Loucy (cell line): ENCODE results near the gene PPP1CB.

Experiments used
- H2AFZ ChIP-seq: fragments of 200-600 bp; sonication (generic); 2 replicates; pipeline ENCODE4 v1.6.0; 2016; ENCODE audit warnings: antibody characterized with exemption, mild to moderate bottlenecking, low read length, moderate library complexity
- H3F3A ChIP-seq: fragments of 200-600 bp; 2 replicates; pipeline ENCODE4 v1.6.0; 2016; ENCODE audit warnings: antibody characterized with exemption, low read depth, mild to moderate bottlenecking
- H3K27me3 ChIP-seq: fragments of 200-600 bp; sonication (generic); 2 replicates; pipeline ENCODE4 v1.6.1; 2014; ENCODE audit warnings: low read length, mild to moderate bottlenecking; ENCODE audit not compliant: insufficient read depth, poor library complexity, severe bottlenecking
- H3K36me3 ChIP-seq: fragments of 200-600 bp; sonication (generic); 2 replicates; pipeline ENCODE4 v1.6.1; 2016; ENCODE audit warnings: low read length; ENCODE audit not compliant: insufficient read depth
- H3K4me1 ChIP-seq: fragments of 200-600 bp; sonication (generic); 2 replicates; pipeline ENCODE4 v1.5.1; 2014; ENCODE audit warnings: low read length, mild to moderate bottlenecking; ENCODE audit not compliant: insufficient read depth, poor library complexity, severe bottlenecking
- H3K4me2 ChIP-seq: fragments of 200-600 bp; sonication (generic); 2 replicates; pipeline ENCODE4 v1.6.0; 2014; ENCODE audit warnings: antibody characterized with exemption, low read length, low read depth, mild to moderate bottlenecking; ENCODE audit not compliant: poor library complexity, severe bottlenecking
- H3K4me3 ChIP-seq: fragments of 200-600 bp; sonication (generic); 2 replicates; pipeline ENCODE4 v1.5.1; 2014; ENCODE audit warnings: low read length, mild to moderate bottlenecking, mixed read lengths; ENCODE audit not compliant: poor library complexity, severe bottlenecking
- H3K79me2 ChIP-seq: fragments of 200-600 bp; sonication (generic); 2 replicates; pipeline ENCODE4 v1.6.1; 2014; ENCODE audit warnings: low read length; ENCODE audit not compliant: insufficient read depth
- H3K9ac ChIP-seq: fragments of 200-600 bp; sonication (generic); 2 replicates; pipeline ENCODE4 v1.6.0; 2014; ENCODE audit warnings: mild to moderate bottlenecking, low read depth, low read length, moderate library complexity; ENCODE audit not compliant: poor library complexity, severe bottlenecking
- H3K9me2 ChIP-seq: fragments of 200-600 bp; sonication (generic); replicated peaks from 2 replicates; pipeline ENCODE4 v1.6.1; 2016; ENCODE audit warnings: low read depth, low read length, mixed read lengths
- H3K9me3 ChIP-seq: fragments of 200-600 bp; sonication (generic); 2 replicates; pipeline ENCODE4 v1.6.1; 2014; ENCODE audit warnings: mild to moderate bottlenecking, antibody characterized with exemption, low read length, low read depth; ENCODE audit not compliant: insufficient read depth
- H4K20me1 ChIP-seq: fragments of 200-600 bp; sonication (generic); 2 replicates; pipeline ENCODE4 v1.6.0; 2014; ENCODE audit warnings: antibody characterized with exemption, low read length, mild to moderate bottlenecking; ENCODE audit not compliant: insufficient read depth, poor library complexity, severe bottlenecking
- CTCF ChIP-seq: fragments of 200-600 bp; sonication (generic); conservative IDR thresholded peaks from 2 replicates; pipeline ENCODE4 v1.5.1; 2014; ENCODE audit warnings: mild to moderate bottlenecking, antibody characterized with exemption, low read length
- EZH2phosphoT487 ChIP-seq: fragments of 200-600 bp; IDR thresholded peaks from 2 replicates; pipeline ENCODE4 v1.6.1; 2018; ENCODE audit warnings: antibody characterized with exemption, mild to moderate bottlenecking, moderate library complexity, borderline replicate concordance

PPP1CB gene

GRCh38 chr2:28835781-28836180, 84.2 kb downstream of the PPP1CB start:
- H2AFZ ChIP-seq, result no peak overlapping the region
- no peaks in the 10 kb centered on the region for H3K27me3 ChIP-seq
- H3K9me3 ChIP-seq, result no peaks in the 10 kb centered on the region
- no peak overlapping the region for H3K4me2 ChIP-seq
- no peak overlapping the region for H3K4me3 ChIP-seq
- TF ChIP-seq EZH2phosphoT487 (no peak), CTCF (no peak)
- H3K9me2 ChIP-seq, result no peaks in the 10 kb centered on the region
- no peaks in the 10 kb centered on the region for H3K36me3 ChIP-seq
- no peak overlapping the region for H3K9ac ChIP-seq
- H3K4me1 ChIP-seq, result no peaks in the 10 kb centered on the region
- no peaks in the 10 kb centered on the region for H3K79me2 ChIP-seq
- H3F3A ChIP-seq, result no peaks in the 10 kb centered on the region
- no peaks in the 10 kb centered on the region for H4K20me1 ChIP-seq

DNA sequence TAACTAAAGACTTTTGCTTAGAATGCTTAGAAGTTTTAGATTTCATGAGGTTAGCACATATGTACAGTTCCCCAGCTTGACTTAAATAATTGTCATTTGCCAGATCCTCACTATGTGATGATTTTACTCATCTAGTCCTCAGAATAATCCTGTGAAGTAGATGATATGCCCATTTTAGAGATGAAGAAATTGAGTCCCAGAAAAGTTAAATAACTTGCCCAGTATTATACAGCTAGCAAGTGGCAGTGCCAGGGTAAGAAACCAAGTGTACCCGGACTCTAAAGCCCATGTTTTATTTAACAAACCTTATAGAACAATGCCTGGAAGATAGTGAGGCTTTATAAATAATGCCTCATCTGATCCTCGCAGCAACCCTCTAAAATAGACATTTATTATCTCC, 87.3 kb downstream of the PPP1CB start:
- H3K4me2 ChIP-seq, result no peak overlapping the region
- H3F3A ChIP-seq, result no peaks in the 10 kb centered on the region
- H2AFZ ChIP-seq, result no peak overlapping the region
- no peaks in the 10 kb centered on the region for H3K4me1 ChIP-seq
- H3K4me3 ChIP-seq, result no peak overlapping the region
- H4K20me1 ChIP-seq, result no peaks in the 10 kb centered on the region
- H3K9me3 ChIP-seq, result no peaks in the 10 kb centered on the region
- H3K79me2 ChIP-seq, result no peaks in the 10 kb centered on the region
- no peaks in the 10 kb centered on the region for H3K36me3 ChIP-seq
- TF ChIP-seq EZH2phosphoT487 (no peak), CTCF (no peak)
- H3K9ac ChIP-seq, result no peak overlapping the region
- no peaks in the 10 kb centered on the region for H3K27me3 ChIP-seq
- no peaks in the 10 kb centered on the region for H3K9me2 ChIP-seq

DNA sequence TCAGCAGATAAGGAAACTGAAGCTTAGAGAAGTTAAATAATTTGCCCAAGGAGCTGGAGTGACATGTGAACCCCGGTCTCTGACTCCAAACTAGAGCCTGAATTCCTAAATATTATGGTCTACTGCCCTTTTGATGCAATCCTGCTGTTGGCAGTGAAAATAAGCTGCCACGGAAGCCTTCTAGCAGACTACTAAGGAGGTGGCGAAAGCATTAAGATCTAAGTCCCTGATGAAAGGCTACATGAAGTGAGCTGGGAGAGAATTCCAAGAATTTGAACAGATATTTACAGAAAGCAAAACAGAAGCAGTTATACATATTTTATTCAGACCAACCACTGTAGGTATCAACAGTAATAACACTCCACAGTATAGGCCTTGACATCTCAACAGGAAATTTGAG, 90.4 kb downstream of the PPP1CB start:
- H3K9ac ChIP-seq, result no peak overlapping the region
- H3K9me3 ChIP-seq, result no peaks in the 10 kb centered on the region
- H3K27me3 ChIP-seq, result no peaks in the 10 kb centered on the region
- H3K4me3 ChIP-seq, result no peak overlapping the region
- H3K36me3 ChIP-seq, result no peaks in the 10 kb centered on the region
- H3K4me1 ChIP-seq, result no peaks in the 10 kb centered on the region
- TF ChIP-seq CTCF (no peak), EZH2phosphoT487 (no peak)
- no peaks in the 10 kb centered on the region for H3K9me2 ChIP-seq
- H3F3A ChIP-seq, result no peaks in the 10 kb centered on the region
- H4K20me1 ChIP-seq, result no peaks in the 10 kb centered on the region
- no peaks in the 10 kb centered on the region for H3K79me2 ChIP-seq
- H3K4me2 ChIP-seq, result no peak overlapping the region
- H2AFZ ChIP-seq, result no peak overlapping the region
